Astrocyte (in vitro differentiated cells and primary cell): ENCODE data around the gene ZNF276.
"Not testable (repeated sequence)": the region's sequence is repeated elsewhere in the genome, so short reads cannot be mapped to it uniquely, and the experiment has no call there.

Experiments used
- EZH2 ChIP-seq: IDR thresholded peaks from 2 replicates; pipeline ENCODE4 v1.6.1; 2012; ENCODE audit warnings: mild to moderate bottlenecking, low read length, inconsistent platforms; ENCODE audit not compliant: insufficient read depth
- TF ChIP-seq, protein P1 (sequence below): IDR thresholded peaks from 2 replicates; pipeline ENCODE4 v1.5.1; 2011; ENCODE audit warnings: low read depth, mild to moderate bottlenecking, inconsistent platforms, low read length, moderate library complexity; ENCODE audit not compliant: insufficient read depth

DNA sequence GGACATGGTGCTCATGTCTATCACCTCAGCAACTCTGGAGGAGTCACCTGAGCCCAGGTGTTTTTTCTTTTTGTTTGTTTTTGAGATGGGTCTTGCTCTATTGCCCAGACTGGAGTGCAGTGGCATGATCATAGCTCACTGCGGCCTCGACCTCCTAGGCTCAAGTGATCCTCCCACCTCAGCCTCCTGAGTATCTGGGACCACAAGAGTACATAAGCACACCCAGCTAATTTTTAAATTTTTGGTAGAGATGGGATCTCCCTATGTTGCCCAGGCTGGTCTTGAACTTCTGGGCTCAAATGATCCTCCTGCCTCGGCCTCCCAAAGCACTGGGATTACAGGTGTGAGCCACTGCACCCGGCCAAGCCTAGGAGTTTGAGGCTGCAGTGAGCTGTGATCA, 31.7 kb upstream of the ZNF276 start:
- TF ChIP-seq EZH2 = not testable (repeated sequence)
- TF ChIP-seq, protein P1, sequence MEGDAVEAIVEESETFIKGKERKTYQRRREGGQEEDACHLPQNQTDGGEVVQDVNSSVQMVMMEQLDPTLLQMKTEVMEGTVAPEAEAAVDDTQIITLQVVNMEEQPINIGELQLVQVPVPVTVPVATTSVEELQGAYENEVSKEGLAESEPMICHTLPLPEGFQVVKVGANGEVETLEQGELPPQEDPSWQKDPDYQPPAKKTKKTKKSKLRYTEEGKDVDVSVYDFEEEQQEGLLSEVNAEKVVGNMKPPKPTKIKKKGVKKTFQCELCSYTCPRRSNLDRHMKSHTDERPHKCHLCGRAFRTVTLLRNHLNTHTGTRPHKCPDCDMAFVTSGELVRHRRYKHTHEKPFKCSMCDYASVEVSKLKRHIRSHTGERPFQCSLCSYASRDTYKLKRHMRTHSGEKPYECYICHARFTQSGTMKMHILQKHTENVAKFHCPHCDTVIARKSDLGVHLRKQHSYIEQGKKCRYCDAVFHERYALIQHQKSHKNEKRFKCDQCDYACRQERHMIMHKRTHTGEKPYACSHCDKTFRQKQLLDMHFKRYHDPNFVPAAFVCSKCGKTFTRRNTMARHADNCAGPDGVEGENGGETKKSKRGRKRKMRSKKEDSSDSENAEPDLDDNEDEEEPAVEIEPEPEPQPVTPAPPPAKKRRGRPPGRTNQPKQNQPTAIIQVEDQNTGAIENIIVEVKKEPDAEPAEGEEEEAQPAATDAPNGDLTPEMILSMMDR = not testable (repeated sequence)
